Natural killer cell (primary cell): ENCODE measurements around the gene EFCAB7. TPM values are rescaled to one million over a fixed set of nuclear protein-coding genes. Genes with fewer than 3 reads are reported as not detected.

Source experiments
- ATAC-seq, 3 donors: fragments of 150-1000 bp in 2 of 3; fragments of 200-7000 bp in 1 of 3; cut with Tn5 transposase; 1 replicate in 1 of 3; 2 replicates in 2 of 3; pipeline ENCODE4 v1.10.0; 2021; ENCODE audit warnings: mild to moderate bottlenecking in 2 of 3, moderate library complexity in 2 of 3
- DNase-seq, 2 donors: peaks; one replicate each; pipeline versions ENCODE4 v3.0.0 to v3.0.0-alpha.2; 2013 to 2021; ENCODE audit warnings: mixed read lengths in 1 of 2
- H3K27ac ChIP-seq: one replicate; pipeline ENCODE4 v1.5.1; 2013; ENCODE audit warnings: mild to moderate bottlenecking, low read length
- H3K27me3 ChIP-seq: one replicate; pipeline ENCODE4 v1.6.1; 2013; ENCODE audit warnings: low read length; ENCODE audit not compliant: control insufficient read depth, insufficient read depth
- H3K36me3 ChIP-seq: one replicate; pipeline ENCODE4 v1.6.1; 2013; ENCODE audit warnings: low read length; ENCODE audit not compliant: control insufficient read depth, insufficient read depth
- H3K4me1 ChIP-seq: one replicate; pipeline ENCODE4 v1.6.1; 2013; ENCODE audit warnings: low read length; ENCODE audit not compliant: control insufficient read depth, insufficient read depth
- H3K4me3 ChIP-seq: one replicate; pipeline ENCODE4 v1.5.1; 2013; ENCODE audit warnings: low read length
- H3K9me3 ChIP-seq: one replicate; pipeline ENCODE4 v1.6.1; 2013; ENCODE audit warnings: low read length; ENCODE audit not compliant: control insufficient read depth, insufficient read depth
- H3K27ac Mint-ChIP-seq, 2 donors: one replicate each; pipeline ENCODE4 v1.8.0; 2022; ENCODE audit warnings: mild to moderate bottlenecking in 2 of 2, mixed read lengths in 2 of 2, moderate library complexity in 1 of 2
- H3K27me3 Mint-ChIP-seq, 2 donors: one replicate each; pipeline ENCODE4 v1.8.0; 2022; ENCODE audit warnings: low read depth in 2 of 2, mixed read lengths in 2 of 2
- H3K36me3 Mint-ChIP-seq: one replicate; pipeline ENCODE4 v1.8.0; 2022; ENCODE audit warnings: mixed read lengths
- H3K4me1 Mint-ChIP-seq, 2 donors: one replicate each; pipeline ENCODE4 v1.8.0; 2022; ENCODE audit warnings: mixed read lengths in 2 of 2
- H3K4me3 Mint-ChIP-seq: one replicate; pipeline ENCODE4 v1.8.0; 2022; ENCODE audit warnings: mild to moderate bottlenecking, moderate library complexity, mixed read lengths
- H3K9me3 Mint-ChIP-seq, 2 donors: one replicate each; pipeline ENCODE4 v1.8.0; 2022; ENCODE audit warnings: mixed read lengths in 2 of 2
- CTCF ChIP-seq: fragments of 200-600 bp; IDR thresholded peaks from one replicate; pipeline ENCODE4 v1.8.0; 2022; ENCODE audit warnings: antibody characterized with exemption
- WGBS: methylation state at CpG from one replicate; pipeline ENCODE4 v1.1.7; 2013; ENCODE audit warnings: missing lambda C conversion rate; ENCODE audit not compliant: insufficient coverage; 5-methylcytosine and 5-hydroxymethylcytosine counted together
- intact Hi-C: fragments of 100-400 bp; cut with micrococcal nuclease; formaldehyde crosslinking; loops from one replicate; pipeline ENCODE4 v1.14.2; 2022
- total RNA-seq, 4 donors: library from RNA; stranded (reverse); fragments of 120-200 nt in 1 of 4; gene quantifications; one replicate each; pipeline versions ENCODE4 v1.2.3 to v1.2.4, GENCODE V29; 2013 to 2022

The EFCAB7 gene
- total RNA-seq, 3 donors from 2014 or later (not counting 1 experiment from before 2014, with no cell fraction given), result 5.4 to 7.5 (median 6.0) TPM

GRCh38 chr1:63593303-63593885 lies 70.1 kb downstream of the EFCAB7 start, which contains the start of gene PGM1:
Gene PGM1 (plus strand): TSS chr1:63593411. CDS start chr1:63593489, 78 bp downstream.
- ATAC-seq (peak; percentile 81 to 92 (median 85)), DNase-seq (peak; percentile 70 to 85)
- Mint-ChIP-seq H3K9me3 (no peaks in the 10 kb centered on the region), H3K27me3 (no peaks in the 10 kb centered on the region), H3K36me3 (no peaks in the 10 kb centered on the region), H3K27ac (peak within 1 kb of the TSS; percentile 92 to 96), H3K4me1 (peaks cover 10 to 32% of the 10 kb centered on the region in 2 donors), H3K4me3 (peak within 1 kb of the TSS; percentile 97)
- Histone ChIP-seq H3K36me3 (no peaks in the 10 kb centered on the region), H3K9me3 (no peaks in the 10 kb centered on the region), H3K4me3 (peak within 1 kb of the TSS; percentile 90), H3K4me1 (peaks cover 13% of the 10 kb centered on the region), H3K27me3 (no peaks in the 10 kb centered on the region), H3K27ac (peak within 1 kb of the TSS; percentile 86)
- 0% methylated on average over 64 of the region's 64 CpGs for WGBS
- TF ChIP-seq CTCF, result no peak
- intact Hi-C loops, result loop anchor here (2.0 to 10.0 kb wide), 3 partner anchors 71 to 301 kb away; partner anchors contain the start of genes ALG6, EFCAB7 and ITGB3BP

GRCh38 chr1:63593886-63594605 lies 70.7 kb downstream of the EFCAB7 start:
- Histone ChIP-seq H3K4me3 (peak overlapping the region; percentile 90), H3K27me3 (no peaks in the 10 kb centered on the region), H3K36me3 (no peaks in the 10 kb centered on the region), H3K27ac (peak overlapping the region; percentile 86), H3K4me1 (peaks cover 13% of the 10 kb centered on the region), H3K9me3 (no peaks in the 10 kb centered on the region)
- Mint-ChIP-seq H3K27ac (peak overlapping the region; percentile 92 to 96), H3K36me3 (no peaks in the 10 kb centered on the region), H3K4me3 (peak overlapping the region; percentile 97), H3K27me3 (no peaks in the 10 kb centered on the region), H3K4me1 (peaks cover 10 to 32% of the 10 kb centered on the region in 2 donors), H3K9me3 (no peaks in the 10 kb centered on the region)
- peak; percentile 55 to 64 (median 58) for ATAC-seq
- intact Hi-C loops, result loop anchor here (2.0 to 10.0 kb wide), 3 partner anchors 71 to 301 kb away; partner anchors contain the start of genes ALG6, EFCAB7 and ITGB3BP
- DNase-seq, result peak; percentile 50 to 84
- no peak for TF ChIP-seq CTCF
- WGBS, result under 1% methylated on average over 55 of the region's 55 CpGs

- DNase-seq (no peak), ATAC-seq (no peak)
- peaks cover 10 to 36% of the 10 kb centered on the region in 2 donors for H3K4me1 Mint-ChIP-seq
- Histone ChIP-seq H3K4me1 (peaks cover 13% of the 10 kb centered on the region), H3K4me3 (no peak overlapping the region), H3K9me3 (no peaks in the 10 kb centered on the region), H3K27me3 (no peaks in the 10 kb centered on the region), H3K36me3 (no peaks in the 10 kb centered on the region), H3K27ac (no peak overlapping the region)
- peak overlapping the region; percentile 9 to 47 for H3K27ac Mint-ChIP-seq
- no peaks in the 10 kb centered on the region for H3K9me3 Mint-ChIP-seq
- 87% methylated on average over 1 of the region's 1 CpG for WGBS
- H3K4me3 Mint-ChIP-seq, result peak overlapping the region; percentile 47
- H3K36me3 Mint-ChIP-seq, result no peaks in the 10 kb centered on the region
- H3K27me3 Mint-ChIP-seq, result no peaks in the 10 kb centered on the region
- intact Hi-C loops, result loop anchor here (10.0 kb wide), 1 partner anchor 299 kb away; no protein-coding TSS in a partner anchor
- no peak for TF ChIP-seq CTCF
Observed at GRCh38 chr1:63595435-63595834, 72.1 kb downstream of the EFCAB7 start.
